ENCODE data around the gene ERF.
"Not testable (repeated sequence)": the region's sequence is repeated elsewhere in the genome, so short reads cannot be mapped to it uniquely, and the experiment has no call there.

The ERF gene

DNA sequence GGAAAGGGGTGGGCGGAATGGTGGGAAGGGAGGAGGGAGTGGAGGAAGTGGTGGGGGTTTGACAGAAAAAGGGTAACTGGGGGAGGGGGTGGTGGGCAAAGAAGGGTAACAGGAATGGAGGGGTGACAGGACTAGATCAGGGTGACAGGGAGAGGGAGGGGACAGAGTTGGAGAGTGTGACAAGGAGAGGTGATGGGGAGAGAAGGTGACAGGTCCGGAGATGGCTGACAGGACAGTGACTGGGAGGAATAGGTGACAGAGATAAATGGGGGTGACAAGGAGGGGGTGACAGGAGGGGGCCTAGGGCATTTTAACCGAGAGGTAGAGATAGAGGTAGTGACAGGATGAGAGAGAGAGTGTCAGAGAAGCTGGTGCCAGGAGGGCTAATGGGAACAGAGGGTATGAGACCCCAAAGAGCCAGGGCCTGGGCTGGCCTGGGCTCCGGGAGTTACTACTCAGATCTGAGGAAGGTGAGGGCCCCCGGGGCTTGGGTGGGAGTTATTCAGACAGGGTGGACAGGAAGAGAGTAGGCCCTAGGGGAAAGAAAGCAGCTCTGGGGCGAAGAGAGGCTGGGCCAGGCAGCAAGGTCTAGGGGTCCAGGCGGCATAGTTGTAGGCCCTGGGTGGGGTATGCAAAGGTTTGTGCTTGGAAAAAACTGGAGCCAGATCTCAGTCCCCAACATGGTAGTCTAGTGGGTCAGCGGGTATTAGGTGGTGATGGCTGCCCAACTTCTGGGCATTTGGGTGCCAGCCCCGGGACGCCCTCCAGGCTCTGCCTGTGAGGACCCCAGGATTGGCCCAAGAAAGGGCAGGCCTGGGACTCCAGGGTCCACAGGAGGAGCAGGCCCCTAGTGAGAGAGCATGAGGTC lies 14.8 kb upstream of the ERF start:
- H3K27ac Mint-ChIP-seq, result peak overlapping the region in 1 of 3 experiments; percentile 86
- H3K4me1 Mint-ChIP-seq, result peaks cover 28% of the 10 kb centered on the region
- TF ChIP-seq CTCF (IDR thresholded peaks at IDR 0.05; ENCODE audit: unreplicated experiment in 3 of 3), result no peak
- H3K27me3 Mint-ChIP-seq (ENCODE audit: low read depth), result no peaks in the 10 kb centered on the region
- H3K36me3 Mint-ChIP-seq (ENCODE audit: low read depth), result peaks cover 8% of the 10 kb centered on the region
- H3K4me3 Mint-ChIP-seq, result peak overlapping the region in 1 of 3 experiments; percentile 89
- H3K9me3 Mint-ChIP-seq, result no peaks in the 10 kb centered on the region

DNA sequence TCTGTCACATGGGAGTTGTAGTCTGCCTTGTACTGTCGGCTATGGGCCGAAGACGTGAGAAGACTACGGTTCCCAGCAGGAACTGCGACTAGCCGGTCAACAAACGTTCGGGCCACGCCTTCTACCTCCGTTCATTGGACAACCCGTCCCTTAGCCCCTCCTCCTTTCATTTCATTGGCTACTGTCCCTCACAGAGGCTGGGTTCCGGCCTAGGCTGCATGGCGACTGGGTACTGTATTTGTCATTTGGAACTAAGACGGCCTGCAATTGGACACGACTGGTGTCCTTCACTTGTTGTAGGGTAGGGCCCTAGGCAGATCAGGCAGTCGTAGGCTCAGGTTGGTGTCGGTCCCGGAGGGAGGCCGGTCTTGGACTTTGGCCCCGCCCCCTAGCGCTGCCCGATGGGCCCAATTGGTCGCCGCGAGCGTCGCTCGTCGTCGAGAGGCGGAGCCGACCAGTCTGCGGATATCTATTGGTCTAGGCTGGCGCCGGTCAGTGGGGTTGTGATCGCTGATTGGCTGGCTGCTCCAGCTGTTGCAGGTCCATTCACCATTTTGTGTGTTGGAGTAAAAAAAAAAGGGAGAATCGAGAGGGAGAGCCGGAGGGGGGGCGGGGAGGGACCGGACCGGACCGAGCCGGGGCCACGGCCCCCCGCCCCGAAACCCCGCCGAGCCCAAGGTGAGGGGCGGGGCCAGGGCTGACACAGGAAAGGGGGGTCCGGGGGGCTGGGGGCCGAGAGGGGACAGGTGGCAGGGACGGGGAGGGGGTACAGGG lies 14.0 kb upstream of the ERF start, which contains the start of gene CIC:
Gene CIC (plus strand): TSS at position 549 of the 774 bp plus-strand sequence. CDS start 2,532 bp downstream, outside the sequence.
- TF ChIP-seq CTCF (IDR thresholded peaks at IDR 0.05; ENCODE audit: unreplicated experiment in 3 of 3), result no peak
- H3K36me3 Mint-ChIP-seq (ENCODE audit: low read depth), result peaks cover 4% of the 10 kb centered on the region
- H3K27me3 Mint-ChIP-seq (ENCODE audit: low read depth), result no peaks in the 10 kb centered on the region
- H3K4me3 Mint-ChIP-seq, result peak within 1 kb of the TSS in 1 of 3 experiments; percentile 89
- H3K27ac Mint-ChIP-seq, result peak within 1 kb of the TSS in 1 of 3 experiments; percentile 86
- H3K4me1 Mint-ChIP-seq, result peaks cover 25% of the 10 kb centered on the region
- H3K9me3 Mint-ChIP-seq, result no peaks in the 10 kb centered on the region

DNA sequence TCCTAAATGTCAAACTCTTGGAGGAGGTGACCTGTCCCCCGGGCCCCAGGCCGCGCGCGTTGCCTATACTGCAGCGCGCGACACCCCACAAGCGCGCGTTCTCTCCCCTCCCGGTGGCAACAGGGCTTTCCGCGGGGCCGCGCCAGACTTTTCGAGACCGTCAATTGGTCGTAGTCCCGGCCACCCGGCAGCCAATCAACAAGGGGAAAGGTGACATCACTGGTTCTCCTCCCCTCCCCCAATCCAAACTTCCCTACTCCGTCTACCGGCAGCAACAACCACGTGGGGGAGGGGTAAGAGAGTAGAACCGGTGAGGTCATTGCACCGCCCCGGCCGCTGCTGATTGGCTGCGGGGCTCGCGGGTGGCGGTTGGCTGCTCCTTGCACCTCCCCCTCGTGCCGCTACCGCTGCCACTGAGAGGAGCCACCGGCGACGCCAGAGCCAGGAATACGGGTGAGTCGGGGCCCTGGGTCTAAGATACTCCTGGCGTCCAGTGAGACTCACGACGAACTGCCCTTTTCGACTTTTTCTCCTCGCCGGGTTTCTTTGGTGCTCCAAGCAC lies 13.3 kb upstream of the ERF start:
- H3K27ac Mint-ChIP-seq, result no peak overlapping the region
- no peak overlapping the region for H3K4me3 Mint-ChIP-seq
- peaks cover 25% of the 10 kb centered on the region for H3K4me1 Mint-ChIP-seq
- no peaks in the 10 kb centered on the region for H3K27me3 Mint-ChIP-seq (ENCODE audit: low read depth)
- H3K36me3 Mint-ChIP-seq (ENCODE audit: low read depth), result peaks cover 3% of the 10 kb centered on the region
- TF ChIP-seq CTCF (IDR thresholded peaks at IDR 0.05; ENCODE audit: unreplicated experiment in 3 of 3), result no peak
- no peaks in the 10 kb centered on the region for H3K9me3 Mint-ChIP-seq

GRCh38 chr19:42267644-42268141 lies 12.8 kb upstream of the ERF start:
- no peaks in the 10 kb centered on the region for H3K27me3 Mint-ChIP-seq (ENCODE audit: low read depth)
- H3K4me1 Mint-ChIP-seq, result peaks cover 25% of the 10 kb centered on the region
- no peak overlapping the region for H3K4me3 Mint-ChIP-seq
- H3K36me3 Mint-ChIP-seq (ENCODE audit: low read depth), result no peaks in the 10 kb centered on the region
- H3K9me3 Mint-ChIP-seq, result no peaks in the 10 kb centered on the region
- no peak for TF ChIP-seq CTCF (IDR thresholded peaks at IDR 0.05; ENCODE audit: unreplicated experiment in 3 of 3)
- no peak overlapping the region for H3K27ac Mint-ChIP-seq

DNA sequence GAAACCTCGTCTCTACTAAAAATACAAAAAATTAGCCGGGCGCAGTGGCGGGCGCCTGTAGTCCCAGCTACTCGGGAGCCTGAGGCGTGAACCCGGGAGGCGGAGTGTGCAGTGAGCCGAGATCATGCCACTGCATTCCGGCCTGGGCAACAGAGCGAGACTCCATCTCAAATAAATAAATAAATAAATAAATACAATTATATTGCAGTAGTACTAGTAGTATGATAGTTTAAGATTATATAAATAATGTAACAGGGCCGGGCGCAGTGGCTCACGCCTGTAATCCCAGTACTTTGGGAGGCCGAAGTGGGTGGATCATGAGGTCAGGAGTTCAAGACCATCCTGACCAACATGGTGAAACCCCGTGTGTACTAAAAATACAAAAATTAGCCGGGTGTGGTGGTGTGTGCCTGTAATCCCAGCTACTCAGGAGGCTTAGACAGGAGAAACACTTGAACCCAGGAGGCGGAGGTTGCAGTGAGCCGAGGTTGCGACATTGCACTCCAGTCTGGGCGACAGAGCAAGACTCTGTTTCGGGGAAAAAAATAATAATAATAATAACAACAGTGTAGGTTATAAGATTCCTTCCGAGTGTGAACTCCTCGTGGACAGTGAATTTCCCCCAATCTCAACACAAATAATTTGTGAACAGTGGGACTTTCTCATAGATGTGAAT lies 12.1 kb upstream of the ERF start:
- H3K9me3 Mint-ChIP-seq; H3K27me3 Mint-ChIP-seq (ENCODE audit: low read depth); H3K36me3 Mint-ChIP-seq (ENCODE audit: low read depth); H3K27ac Mint-ChIP-seq: not testable (repeated sequence)
- peaks cover 25% of the 10 kb centered on the region for H3K4me1 Mint-ChIP-seq
- H3K4me3 Mint-ChIP-seq, result peak overlapping the region in 2 of 3 experiments; percentile 57 to 64

- not testable (repeated sequence) for H3K27me3 Mint-ChIP-seq (ENCODE audit: low read depth); H3K36me3 Mint-ChIP-seq (ENCODE audit: low read depth); H3K9me3 Mint-ChIP-seq
- Mint-ChIP-seq H3K4me3 (peak overlapping the region in 2 of 3 experiments; percentile 9 to 31), H3K27ac (peak overlapping the region in 1 of 3 experiments; percentile 4), H3K4me1 (peaks cover 21% of the 10 kb centered on the region)
Observed at GRCh38 chr19:42266105-42266504, 11.2 kb upstream of the ERF start.
